K562 (cell line): ENCODE data around the gene ZC3H18. TPM values are rescaled to one million over a fixed set of nuclear protein-coding genes. Genes with fewer than 3 reads are reported as not detected.

Source experiments
- TCFL5 ChIP-seq: fragments of 250-450 bp; sonication (Bioruptor Pico); conservative IDR thresholded peaks from 2 replicates; pipeline ENCODE4 v1.6.1; 2021; ENCODE audit warnings: mild to moderate bottlenecking, moderate library complexity, matching md5 sums
- ZFP30 ChIP-seq: fragments of 250-450 bp; sonication (Bioruptor Pico); IDR thresholded peaks from 2 replicates; pipeline ENCODE4 v1.8.0; 2022; ENCODE audit warnings: moderate library complexity, mild to moderate bottlenecking, inconsistent platforms, borderline replicate concordance
- polyA plus RNA-seq, 8 experiments: library from polyadenylated mRNA; depleted of rRNA in 4 of 8; stranded (reverse) in 5 of 8; unstranded in 3 of 8; fragments of >200 nt; fragmentation: Nextera tagmentation in 2 of 8; fragmentation: Illumina TruSeq in 1 of 8; extraction: Ambion mirVana in 2 of 8; extraction: Trizol in 1 of 8; gene quantifications; 2 replicates each; pipeline versions ENCODE4 v1.2.1 to v1.2.3, GENCODE V29; 2011 to 2014; ENCODE audit warnings: inconsistent platforms in 1 of 8, missing spikeins in 1 of 8
- total RNA-seq, 7 experiments: library from RNA; depleted of rRNA in 6 of 7; stranded (reverse); fragments of >200 nt in 6 of 7; fragmentation: Illumina TruSeq in 2 of 7; extraction: Trizol in 2 of 7; gene quantifications; 2 replicates each; pipeline versions ENCODE4 v1.2.1 to v1.2.3, GENCODE V29; 2011 to 2021; ENCODE audit warnings: low replicate concordance in 1 of 7
- TF ChIP-seq, protein P1 (sequence below), 3 experiments: fragments of 200-800 bp in 1 of 3; fragments of 250-450 bp in 1 of 3; fragments of 450-650 bp in 1 of 3; sonication (Bioruptor Pico) in 1 of 3; sonication (Bioruptor generic) in 1 of 3; formaldehyde crosslinking in 1 of 3; IDR thresholded peaks; 2 replicates each; pipeline versions ENCODE4 v1.6.1 to v1.8.0; 2016 to 2022; ENCODE audit warnings: mild to moderate bottlenecking in 2 of 3, missing genetic modification characterization in 2 of 3, missing compliant biosample characterization in 1 of 3, moderate library complexity in 1 of 3
- TF ChIP-seq, protein P2 (sequence below), 3 experiments: IDR thresholded peaks in 2 of 3; conservative IDR thresholded peaks in 1 of 3; 2 replicates each; pipeline ENCODE4 v1.5.1; 2011 to 2012; ENCODE audit warnings: low read length in 3 of 3, mild to moderate bottlenecking in 3 of 3, control low read depth in 2 of 3, improper control_type of control experiment in 1 of 3, inconsistent platforms in 1 of 3, low read depth in 1 of 3, mixed read lengths in 1 of 3, moderate library complexity in 1 of 3; ENCODE audit not compliant: insufficient read depth in 2 of 3
- TF ChIP-seq, protein P3 (sequence below): fragments of 200-600 bp; sonication (generic); IDR thresholded peaks from one replicate; pipeline ENCODE4 v1.6.1; 2012; ENCODE audit warnings: mild to moderate bottlenecking, low read depth, low read length, inconsistent platforms

The ZC3H18 gene
- total and polyA plus RNA-seq, 9 of the 15 experiments (the other 6 are each of a cell fraction or from before 2014, with no cell fraction given): 1.7 to 88.7 (median 26.9) TPM

DNA sequence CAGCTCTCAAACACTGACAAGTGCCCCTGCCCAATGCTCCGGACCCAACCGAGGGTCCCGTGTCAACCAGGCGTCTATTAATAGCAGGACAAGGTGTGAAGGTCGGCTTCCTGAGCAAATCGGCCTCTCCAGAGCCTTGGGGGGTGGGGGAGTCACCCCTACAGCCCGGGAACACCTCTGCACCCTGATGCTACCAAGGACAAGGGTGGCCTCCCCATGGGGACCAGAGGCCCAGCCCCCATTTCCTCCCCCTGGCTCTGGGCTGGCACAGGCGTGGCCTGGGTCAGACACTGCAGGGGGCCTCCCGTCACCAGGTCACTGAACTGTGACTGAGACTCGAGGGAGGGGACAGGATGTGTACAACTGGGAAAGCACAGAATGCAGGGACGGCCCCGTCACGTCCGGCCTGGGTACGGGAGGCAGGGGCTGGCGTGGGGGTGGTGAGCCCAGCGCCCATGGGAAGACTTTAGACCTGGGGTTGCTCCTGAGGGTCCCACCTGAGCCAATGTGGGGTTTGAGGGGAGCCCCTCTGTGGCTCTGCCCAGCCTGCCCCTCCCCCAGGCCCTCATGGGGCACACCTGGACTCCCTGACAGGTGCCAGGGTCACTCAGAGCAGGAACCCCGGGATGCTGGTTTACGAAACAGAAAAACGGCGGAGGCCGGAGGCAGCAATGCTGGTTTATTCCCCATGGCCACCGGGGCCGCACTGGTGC lies 81.2 kb downstream of the ZC3H18 start (continued):
- TF ChIP-seq, protein P1, sequence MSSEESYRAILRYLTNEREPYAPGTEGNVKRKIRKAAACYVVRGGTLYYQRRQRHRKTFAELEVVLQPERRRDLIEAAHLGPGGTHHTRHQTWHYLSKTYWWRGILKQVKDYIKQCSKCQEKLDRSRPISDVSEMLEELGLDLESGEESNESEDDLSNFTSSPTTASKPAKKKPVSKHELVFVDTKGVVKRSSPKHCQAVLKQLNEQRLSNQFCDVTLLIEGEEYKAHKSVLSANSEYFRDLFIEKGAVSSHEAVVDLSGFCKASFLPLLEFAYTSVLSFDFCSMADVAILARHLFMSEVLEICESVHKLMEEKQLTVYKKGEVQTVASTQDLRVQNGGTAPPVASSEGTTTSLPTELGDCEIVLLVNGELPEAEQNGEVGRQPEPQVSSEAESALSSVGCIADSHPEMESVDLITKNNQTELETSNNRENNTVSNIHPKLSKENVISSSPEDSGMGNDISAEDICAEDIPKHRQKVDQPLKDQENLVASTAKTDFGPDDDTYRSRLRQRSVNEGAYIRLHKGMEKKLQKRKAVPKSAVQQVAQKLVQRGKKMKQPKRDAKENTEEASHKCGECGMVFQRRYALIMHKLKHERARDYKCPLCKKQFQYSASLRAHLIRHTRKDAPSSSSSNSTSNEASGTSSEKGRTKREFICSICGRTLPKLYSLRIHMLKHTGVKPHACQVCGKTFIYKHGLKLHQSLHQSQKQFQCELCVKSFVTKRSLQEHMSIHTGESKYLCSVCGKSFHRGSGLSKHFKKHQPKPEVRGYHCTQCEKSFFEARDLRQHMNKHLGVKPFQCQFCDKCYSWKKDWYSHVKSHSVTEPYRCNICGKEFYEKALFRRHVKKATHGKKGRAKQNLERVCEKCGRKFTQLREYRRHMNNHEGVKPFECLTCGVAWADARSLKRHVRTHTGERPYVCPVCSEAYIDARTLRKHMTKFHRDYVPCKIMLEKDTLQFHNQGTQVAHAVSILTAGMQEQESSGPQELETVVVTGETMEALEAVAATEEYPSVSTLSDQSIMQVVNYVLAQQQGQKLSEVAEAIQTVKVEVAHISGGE (CRISPR knock-in tag; IDR thresholded peaks at IDR 0.05): peak; percentile 33 to 90 (median 62); a peak in 4 of 6 replicates
- TF ChIP-seq, protein P2, sequence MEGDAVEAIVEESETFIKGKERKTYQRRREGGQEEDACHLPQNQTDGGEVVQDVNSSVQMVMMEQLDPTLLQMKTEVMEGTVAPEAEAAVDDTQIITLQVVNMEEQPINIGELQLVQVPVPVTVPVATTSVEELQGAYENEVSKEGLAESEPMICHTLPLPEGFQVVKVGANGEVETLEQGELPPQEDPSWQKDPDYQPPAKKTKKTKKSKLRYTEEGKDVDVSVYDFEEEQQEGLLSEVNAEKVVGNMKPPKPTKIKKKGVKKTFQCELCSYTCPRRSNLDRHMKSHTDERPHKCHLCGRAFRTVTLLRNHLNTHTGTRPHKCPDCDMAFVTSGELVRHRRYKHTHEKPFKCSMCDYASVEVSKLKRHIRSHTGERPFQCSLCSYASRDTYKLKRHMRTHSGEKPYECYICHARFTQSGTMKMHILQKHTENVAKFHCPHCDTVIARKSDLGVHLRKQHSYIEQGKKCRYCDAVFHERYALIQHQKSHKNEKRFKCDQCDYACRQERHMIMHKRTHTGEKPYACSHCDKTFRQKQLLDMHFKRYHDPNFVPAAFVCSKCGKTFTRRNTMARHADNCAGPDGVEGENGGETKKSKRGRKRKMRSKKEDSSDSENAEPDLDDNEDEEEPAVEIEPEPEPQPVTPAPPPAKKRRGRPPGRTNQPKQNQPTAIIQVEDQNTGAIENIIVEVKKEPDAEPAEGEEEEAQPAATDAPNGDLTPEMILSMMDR (IDR thresholded peaks at IDR 0.05 in 2 of 3, conservative IDR thresholded peaks at IDR 0.05 in 1 of 3; ENCODE audit: insufficient read depth in 2 of 3, low read depth in 1 of 3, low read length in 3 of 3): no peak
- TF ChIP-seq ZFP30 (CRISPR knock-in tag) (no peak), TCFL5 (CRISPR knock-in tag) (no peak)
- TF ChIP-seq, protein P3, sequence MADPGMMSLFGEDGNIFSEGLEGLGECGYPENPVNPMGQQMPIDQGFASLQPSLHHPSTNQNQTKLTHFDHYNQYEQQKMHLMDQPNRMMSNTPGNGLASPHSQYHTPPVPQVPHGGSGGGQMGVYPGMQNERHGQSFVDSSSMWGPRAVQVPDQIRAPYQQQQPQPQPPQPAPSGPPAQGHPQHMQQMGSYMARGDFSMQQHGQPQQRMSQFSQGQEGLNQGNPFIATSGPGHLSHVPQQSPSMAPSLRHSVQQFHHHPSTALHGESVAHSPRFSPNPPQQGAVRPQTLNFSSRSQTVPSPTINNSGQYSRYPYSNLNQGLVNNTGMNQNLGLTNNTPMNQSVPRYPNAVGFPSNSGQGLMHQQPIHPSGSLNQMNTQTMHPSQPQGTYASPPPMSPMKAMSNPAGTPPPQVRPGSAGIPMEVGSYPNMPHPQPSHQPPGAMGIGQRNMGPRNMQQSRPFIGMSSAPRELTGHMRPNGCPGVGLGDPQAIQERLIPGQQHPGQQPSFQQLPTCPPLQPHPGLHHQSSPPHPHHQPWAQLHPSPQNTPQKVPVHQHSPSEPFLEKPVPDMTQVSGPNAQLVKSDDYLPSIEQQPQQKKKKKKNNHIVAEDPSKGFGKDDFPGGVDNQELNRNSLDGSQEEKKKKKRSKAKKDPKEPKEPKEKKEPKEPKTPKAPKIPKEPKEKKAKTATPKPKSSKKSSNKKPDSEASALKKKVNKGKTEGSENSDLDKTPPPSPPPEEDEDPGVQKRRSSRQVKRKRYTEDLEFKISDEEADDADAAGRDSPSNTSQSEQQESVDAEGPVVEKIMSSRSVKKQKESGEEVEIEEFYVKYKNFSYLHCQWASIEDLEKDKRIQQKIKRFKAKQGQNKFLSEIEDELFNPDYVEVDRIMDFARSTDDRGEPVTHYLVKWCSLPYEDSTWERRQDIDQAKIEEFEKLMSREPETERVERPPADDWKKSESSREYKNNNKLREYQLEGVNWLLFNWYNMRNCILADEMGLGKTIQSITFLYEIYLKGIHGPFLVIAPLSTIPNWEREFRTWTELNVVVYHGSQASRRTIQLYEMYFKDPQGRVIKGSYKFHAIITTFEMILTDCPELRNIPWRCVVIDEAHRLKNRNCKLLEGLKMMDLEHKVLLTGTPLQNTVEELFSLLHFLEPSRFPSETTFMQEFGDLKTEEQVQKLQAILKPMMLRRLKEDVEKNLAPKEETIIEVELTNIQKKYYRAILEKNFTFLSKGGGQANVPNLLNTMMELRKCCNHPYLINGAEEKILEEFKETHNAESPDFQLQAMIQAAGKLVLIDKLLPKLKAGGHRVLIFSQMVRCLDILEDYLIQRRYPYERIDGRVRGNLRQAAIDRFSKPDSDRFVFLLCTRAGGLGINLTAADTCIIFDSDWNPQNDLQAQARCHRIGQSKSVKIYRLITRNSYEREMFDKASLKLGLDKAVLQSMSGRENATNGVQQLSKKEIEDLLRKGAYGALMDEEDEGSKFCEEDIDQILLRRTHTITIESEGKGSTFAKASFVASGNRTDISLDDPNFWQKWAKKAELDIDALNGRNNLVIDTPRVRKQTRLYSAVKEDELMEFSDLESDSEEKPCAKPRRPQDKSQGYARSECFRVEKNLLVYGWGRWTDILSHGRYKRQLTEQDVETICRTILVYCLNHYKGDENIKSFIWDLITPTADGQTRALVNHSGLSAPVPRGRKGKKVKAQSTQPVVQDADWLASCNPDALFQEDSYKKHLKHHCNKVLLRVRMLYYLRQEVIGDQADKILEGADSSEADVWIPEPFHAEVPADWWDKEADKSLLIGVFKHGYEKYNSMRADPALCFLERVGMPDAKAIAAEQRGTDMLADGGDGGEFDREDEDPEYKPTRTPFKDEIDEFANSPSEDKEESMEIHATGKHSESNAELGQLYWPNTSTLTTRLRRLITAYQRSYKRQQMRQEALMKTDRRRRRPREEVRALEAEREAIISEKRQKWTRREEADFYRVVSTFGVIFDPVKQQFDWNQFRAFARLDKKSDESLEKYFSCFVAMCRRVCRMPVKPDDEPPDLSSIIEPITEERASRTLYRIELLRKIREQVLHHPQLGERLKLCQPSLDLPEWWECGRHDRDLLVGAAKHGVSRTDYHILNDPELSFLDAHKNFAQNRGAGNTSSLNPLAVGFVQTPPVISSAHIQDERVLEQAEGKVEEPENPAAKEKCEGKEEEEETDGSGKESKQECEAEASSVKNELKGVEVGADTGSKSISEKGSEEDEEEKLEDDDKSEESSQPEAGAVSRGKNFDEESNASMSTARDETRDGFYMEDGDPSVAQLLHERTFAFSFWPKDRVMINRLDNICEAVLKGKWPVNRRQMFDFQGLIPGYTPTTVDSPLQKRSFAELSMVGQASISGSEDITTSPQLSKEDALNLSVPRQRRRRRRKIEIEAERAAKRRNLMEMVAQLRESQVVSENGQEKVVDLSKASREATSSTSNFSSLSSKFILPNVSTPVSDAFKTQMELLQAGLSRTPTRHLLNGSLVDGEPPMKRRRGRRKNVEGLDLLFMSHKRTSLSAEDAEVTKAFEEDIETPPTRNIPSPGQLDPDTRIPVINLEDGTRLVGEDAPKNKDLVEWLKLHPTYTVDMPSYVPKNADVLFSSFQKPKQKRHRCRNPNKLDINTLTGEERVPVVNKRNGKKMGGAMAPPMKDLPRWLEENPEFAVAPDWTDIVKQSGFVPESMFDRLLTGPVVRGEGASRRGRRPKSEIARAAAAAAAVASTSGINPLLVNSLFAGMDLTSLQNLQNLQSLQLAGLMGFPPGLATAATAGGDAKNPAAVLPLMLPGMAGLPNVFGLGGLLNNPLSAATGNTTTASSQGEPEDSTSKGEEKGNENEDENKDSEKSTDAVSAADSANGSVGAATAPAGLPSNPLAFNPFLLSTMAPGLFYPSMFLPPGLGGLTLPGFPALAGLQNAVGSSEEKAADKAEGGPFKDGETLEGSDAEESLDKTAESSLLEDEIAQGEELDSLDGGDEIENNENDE: no peak
